CD4-positive, alpha-beta T cell treated with Interleukin-6 for 4 hours (primary cell): Measurements from ENCODE around the gene EXD3.
"Not testable (repeated sequence)": the region's sequence is repeated elsewhere in the genome, so short reads cannot be mapped to it uniquely, and the experiment has no call there.

ENCODE experiments used
- DNase-seq: peaks from one replicate; pipeline ENCODE4 v3.0.0-alpha.2; 2020; ENCODE audit warnings: mixed read lengths

The EXD3 gene, protein sequence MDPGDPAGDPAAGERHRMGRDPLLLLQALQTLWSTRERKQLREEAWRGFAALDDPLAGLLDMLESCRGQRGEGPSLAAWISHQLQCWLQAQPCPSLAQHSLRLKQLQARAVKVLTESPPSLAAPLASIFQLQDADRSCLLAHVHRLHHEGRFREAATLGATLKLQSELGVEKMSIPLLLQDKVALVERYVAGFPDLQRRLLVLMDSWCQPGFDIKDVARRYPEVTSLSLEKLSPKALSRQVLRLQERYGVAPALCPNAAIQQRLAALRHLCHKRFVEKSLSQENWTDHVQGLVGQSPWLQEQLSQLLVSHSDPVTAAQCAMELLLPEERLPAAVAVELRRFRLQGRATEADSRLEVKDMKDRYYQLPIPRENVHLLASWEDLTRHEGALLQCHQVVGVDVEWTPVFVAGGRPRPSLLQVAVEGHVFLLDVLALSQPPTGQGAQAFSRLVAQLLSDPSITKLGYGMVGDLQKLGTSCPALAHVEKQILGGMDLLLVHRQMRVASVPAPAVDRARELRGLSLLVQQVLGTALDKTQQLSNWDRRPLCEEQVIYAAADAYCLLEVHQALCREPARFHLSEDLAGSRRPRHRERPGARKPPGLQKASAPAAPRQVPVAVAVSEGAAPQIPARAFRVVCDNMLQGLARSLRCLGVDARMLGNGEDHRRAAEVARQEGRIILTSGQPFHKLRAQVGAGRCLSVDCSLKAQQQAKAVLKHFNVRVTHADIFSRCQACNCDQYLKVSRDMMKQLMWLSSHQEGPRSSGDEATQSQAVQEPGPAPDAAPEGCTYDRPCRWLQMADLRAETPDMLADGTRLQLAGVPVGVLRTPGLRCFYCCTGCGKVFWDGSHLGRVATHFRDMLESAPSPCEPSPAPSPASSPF

DNA sequence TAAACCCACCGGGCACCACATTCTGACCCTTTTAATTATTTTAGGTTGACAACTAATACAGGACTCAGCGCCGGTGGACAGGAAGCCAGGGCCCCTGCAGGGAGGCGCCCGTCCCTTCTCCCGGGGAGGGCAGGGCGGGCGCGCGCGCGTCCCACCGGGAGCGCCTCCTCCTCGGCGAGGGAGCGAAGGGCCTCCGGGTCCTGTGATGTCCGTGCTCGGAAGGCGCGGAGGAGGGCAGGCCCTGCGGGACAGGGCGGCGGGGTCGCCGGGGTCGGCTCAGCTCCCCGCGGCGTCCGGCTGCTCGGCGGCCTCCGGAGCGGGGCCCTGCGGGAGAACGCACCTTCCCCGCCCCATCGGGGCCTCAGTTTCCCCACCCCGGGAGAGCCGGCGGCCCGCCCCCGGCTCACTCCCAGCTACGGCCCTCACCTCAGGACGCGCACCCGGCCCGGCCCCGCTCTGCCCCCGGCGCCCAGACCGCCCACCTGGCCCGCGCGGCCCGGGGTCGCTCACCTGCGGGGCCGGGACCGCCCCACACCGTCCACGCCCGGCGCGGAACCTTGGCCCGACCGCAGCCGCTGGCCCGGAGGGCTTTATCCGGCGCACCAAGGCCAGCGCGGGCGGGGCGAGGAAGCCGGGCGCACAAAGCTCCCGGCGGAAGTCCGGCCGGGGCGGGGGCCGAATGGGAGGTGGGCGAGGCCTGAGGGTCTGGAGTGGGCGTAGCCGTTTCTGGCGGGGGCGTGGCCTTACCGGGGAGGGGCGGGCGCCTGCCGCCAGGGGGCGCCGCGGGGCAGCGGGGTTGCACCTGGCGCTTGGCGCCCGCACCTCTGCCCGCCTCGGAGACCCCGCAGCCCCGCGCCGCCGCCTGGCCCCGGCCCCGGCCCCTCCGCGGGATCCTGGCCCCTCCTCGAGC lies at the start of gene EXD3, which contains the start of gene NOXA1:
EXD3 (minus strand) TSS at position 559 of the 910 bp plus-strand sequence. CDS start 27,805 bp downstream, outside the sequence.
NOXA1 (plus strand) TSS at position 790 of the 910 bp plus-strand sequence. CDS start 137 bp downstream, outside the sequence.
- DNase-seq = peak; percentile 93

DNA sequence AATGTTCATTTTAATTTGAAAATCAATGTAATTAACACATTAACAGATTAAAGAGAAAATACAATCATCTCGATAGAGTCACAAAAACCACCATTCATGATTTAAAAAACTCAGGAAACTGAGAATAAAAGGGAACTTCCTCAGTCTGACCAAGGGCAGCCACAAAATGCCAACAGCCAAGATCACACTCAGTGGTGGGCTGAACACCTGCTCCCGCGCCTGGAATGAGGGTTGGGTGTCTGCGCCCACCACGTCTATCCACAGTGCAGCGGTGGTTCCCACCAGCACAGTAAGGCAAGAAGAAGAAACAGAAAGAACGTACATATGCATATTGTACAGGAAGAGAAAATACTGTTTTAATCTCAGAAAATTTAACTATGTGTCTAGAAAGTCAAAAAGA lies 47.8 kb upstream of the EXD3 start:
- no peak for DNase-seq

DNA sequence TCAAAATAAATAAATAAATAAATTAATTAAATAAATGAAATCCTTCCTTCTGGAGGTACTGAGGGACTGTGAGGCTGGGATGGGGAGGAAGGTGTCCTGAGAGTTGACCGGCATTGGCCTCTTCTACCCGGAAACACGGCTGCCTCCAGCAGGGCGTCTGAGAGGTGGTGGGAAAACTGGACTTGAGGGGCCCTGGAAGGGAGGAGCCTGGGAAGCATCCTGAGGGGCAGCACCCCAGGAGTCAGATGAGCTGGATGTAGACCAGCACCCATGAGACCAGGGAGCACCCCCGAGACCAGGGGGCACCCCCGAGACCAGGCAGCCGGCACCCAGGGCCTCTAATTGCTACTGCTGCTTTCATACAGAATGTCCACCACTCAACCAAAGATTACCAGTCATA lies 44.9 kb upstream of the EXD3 start:
- DNase-seq = no peak

- DNase-seq = no peak
These were observed 44.2 kb upstream of the EXD3 start for GRCh38 chr9:137467161-137467581.

- DNase-seq = not testable (repeated sequence)
These were observed 43.6 kb upstream of the EXD3 start for GRCh38 chr9:137466389-137467085.

GRCh38 chr9:137465720-137466388 lies 42.9 kb upstream of the EXD3 start:
- DNase-seq = no peak

GRCh38 chr9:137465000-137465719 lies 42.2 kb upstream of the EXD3 start:
- DNase-seq = no peak

DNA sequence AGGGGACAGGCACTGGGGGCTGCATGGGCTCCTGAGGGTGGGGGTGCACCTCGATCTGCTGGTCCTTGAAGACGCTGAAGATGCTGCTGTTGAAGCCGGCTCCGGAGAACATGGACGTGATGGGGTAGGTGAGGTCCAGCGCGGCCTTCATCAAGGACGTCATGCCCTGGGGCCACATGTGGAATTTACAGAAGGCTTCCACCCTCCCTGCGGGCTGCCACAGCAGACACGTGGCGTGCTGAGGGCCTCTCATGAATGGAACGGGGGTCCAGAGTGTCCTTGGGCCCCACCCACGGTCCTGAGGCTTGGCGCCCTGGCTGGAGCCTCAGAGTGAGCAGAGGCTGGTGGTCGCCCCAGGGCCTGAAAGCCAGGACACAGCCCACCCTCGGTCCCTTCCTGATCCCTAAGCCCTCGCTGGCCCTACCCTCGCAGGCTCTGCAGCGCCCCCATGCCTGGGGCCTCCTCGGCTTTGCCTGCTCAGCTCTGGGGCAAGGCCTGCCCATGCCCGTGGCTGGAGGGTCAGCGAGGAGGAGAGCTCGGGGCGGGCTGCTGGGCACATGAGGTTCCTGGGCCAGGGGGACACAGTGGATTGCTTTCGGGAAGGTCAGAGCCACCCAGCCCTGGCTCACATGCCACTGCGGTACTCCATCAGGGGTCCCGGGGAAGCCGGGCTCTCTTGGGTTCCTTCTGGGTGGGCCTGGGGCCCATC lies 41.5 kb upstream of the EXD3 start:
- no peak for DNase-seq

DNA sequence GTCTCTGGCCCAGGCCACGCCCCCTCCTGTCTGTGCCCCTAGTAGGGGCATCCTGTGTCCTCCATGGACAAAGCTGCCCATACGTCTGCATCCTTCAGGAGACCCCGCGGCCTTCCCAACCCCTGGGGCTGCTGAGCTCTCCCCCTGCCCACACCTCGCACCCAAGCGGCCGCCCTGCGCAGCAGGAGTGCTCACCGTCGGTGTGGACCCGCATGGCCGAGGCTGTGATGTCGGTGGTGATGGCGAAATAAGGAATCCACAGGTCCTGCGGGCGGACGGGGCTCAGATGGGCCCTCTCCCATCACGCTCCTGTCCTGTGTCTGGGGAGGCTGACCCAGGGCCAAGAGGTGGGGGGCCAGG lies 40.9 kb upstream of the EXD3 start:
- DNase-seq = no peak

DNA sequence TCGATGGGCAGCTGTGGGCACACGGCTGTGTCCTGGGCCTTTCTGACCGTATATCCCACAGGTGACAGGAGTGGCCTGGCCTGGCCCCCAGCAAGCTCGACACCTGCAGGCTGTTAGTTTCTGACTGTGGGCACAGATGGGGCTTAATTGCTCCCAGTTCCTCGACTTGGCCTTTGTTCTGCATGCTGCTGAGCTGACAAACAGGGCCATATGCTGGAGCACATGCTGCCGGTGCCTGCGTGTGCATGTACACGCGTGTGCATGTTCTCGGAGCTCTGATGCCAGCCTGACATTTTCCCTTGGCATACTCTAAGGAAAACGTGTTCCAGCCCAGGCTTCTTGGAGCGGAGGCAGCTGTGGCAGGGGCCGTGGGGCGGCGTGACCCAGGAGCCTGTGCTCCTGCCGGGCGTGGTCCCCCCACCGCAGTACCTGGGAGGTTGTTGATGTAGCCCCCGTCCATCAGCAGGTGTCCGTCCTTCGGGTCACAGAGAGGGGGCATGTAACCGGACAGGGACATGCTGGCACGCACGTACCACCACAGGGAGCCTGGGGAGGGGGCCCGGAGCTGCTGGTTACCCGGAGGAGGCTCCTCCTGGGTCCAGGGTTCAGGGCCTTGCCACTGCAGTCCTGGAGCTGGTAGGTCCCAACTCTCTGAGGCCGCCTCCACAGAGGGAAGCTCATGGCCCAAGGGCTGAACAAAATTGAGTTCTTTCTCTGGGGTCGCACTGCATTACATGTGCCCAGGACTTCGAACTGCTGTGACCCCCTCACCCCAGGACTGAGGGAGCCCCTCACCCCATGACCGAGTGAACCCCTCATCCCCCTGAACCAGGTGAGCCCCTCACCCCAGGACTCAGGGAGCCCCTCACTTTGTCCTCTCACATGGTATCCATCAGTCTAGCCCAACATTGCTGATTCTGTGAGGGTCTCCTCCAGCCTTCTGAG lies 40.3 kb upstream of the EXD3 start:
- DNase-seq = no peak

DNA sequence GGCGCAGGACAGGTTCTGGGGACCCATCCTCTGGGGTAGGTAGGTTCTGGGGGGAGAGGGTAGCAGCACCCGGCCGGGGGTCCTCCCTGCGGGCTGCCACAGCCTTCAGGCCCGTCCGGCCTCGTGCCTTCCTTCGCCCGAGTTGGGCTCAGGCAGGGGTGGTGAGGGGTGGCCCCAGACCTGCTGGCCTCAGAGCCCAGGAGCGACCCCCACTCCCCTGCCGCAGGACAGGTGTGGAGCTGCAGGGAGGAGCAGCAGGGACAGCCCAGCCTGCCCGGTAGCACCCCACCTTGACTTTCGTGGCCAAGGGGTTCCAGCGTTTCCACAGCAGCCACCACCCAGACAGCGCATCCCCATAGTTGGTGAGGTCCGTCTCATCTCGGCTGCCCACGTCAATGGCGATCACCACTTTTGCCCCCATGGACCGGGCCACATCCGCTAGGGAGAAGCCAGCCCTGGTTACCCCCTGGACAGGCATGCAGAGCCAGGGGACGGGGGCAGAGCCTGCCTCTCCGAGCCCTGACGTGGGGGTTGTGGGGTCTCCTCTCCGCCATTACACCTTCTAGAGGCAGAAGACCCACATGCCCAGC lies 39.5 kb upstream of the EXD3 start:
- DNase-seq = no peak

DNA sequence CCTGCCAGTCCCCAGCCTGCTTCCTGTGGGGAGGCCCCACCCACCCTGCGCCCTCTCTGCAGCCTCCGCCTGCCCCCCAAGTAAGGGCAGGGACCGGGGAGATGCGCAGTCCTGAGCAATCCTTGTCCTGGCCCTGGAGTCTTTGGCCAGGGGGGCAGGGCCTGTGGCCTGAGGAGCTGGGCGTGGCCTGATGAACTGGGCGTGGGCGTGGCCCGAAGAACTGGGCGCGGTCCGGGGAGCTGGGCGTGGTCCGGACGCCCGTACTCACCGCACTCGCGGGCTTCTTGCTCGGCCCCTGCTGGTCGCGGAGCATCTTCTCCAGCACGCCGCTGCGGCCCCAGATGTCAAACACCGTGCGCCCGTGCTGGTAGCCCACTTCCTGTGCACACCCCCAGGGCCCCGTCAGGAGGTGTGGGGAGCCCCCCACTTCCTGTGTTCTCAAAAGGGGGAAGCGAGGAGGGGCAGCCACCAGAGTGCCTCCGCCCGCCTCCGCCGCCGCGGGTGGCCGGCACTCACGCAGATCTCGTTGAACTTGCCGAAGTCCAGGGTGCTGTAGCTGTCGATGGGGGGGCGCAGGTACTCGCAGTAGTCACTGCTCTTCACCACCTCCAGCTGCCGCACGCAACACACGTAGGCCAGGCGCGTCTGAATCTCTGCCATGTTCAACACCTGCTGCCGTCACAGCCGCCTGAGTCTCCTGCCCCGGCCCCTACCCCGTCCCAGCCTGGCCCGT lies 38.9 kb upstream of the EXD3 start:
- DNase-seq = peak; percentile 79

- no peak for DNase-seq
These were observed 38.3 kb upstream of the EXD3 start for GRCh38 chr9:137461316-137461662.

DNA sequence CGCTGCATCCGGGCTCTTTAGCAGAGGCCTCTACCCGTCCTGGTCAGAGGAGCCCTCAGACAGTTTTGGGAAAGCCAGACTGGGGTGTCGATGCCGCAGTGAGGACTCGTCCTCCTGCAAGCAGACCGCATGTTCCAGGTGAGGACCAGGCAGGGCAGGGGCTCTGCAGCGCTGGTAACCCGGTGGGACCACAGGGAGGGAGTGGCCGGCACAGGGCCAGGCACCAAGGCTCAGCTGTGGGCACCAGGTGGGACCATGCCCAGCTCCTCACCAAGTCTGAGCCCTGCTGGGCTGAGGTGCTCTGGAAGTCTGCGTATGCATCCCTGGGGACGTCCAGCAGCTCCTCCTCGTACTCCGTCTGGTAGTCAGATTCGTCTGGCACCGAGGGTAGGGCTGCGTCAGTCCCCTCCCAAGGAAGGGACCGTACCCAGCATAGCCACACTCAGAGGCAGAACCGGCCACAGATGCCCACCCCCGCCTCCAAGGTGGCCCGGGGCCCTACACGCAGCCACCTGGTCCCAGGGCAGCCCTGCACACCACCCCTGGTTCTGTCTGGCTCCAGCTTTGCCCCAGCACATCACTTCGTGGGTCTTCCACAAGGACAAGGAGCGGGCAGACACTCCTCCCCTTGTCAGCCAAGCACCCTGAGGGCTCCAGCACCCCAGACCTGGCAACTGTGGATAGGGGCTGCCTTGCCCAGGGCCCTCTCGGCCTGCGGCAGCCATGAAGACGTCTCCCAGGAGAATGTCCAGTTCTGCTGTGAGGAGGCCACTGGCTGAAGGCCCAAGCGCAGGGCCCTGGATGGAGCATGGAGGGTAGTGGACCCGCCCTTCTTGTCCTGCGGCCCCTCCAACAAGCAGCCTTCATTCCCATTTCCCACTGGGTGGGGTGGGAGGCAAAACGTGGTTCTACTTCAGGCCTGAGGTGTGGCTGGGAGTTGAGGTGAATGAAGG lies 37.7 kb upstream of the EXD3 start:
- no peak for DNase-seq

GRCh38 chr9:137459601-137460362 lies 36.8 kb upstream of the EXD3 start:
- no peak for DNase-seq

GRCh38 chr9:137459152-137459600 lies 36.2 kb upstream of the EXD3 start, which contains the start of gene NSMF:
Gene NSMF (minus strand): TSS chr9:137459334. CDS start chr9:137459102, 232 bp downstream.
- peak; percentile 95 for DNase-seq
